Vagina (tissue), 2 donors: ENCODE measurements around the gene RPGRIP1.
"Not testable (repeated sequence)": the region's sequence is repeated elsewhere in the genome, so short reads cannot be mapped to it uniquely, and the experiment has no call there.

ENCODE experiments used
- POLR2A ChIP-seq, 2 donors: fragments of 450-650 bp; IDR thresholded peaks; one replicate each; pipeline ENCODE4 v1.6.1; 2017; ENCODE audit warnings: antibody characterized with exemption in 2 of 2, mild to moderate bottlenecking in 2 of 2, moderate library complexity in 2 of 2
- POLR2AphosphoS5 ChIP-seq, 2 donors: sonication (generic); formaldehyde crosslinking; IDR thresholded peaks; one replicate each; pipeline ENCODE4 v1.9.0; 2017; ENCODE audit warnings: antibody characterized with exemption in 2 of 2, mild to moderate bottlenecking in 2 of 2, low read depth in 1 of 2; ENCODE audit not compliant: insufficient read depth in 1 of 2
- TF ChIP-seq, protein P1 (sequence below), 3 experiments: fragments of 450-650 bp in 2 of 3; fragments of 200-600 bp in 1 of 3; sonication (generic) in 1 of 3; IDR thresholded peaks; one replicate each; pipeline ENCODE4 v1.5.1; 2017 to 2019; ENCODE audit warnings: antibody characterized with exemption in 3 of 3, mild to moderate bottlenecking in 2 of 3, moderate library complexity in 2 of 3

DNA sequence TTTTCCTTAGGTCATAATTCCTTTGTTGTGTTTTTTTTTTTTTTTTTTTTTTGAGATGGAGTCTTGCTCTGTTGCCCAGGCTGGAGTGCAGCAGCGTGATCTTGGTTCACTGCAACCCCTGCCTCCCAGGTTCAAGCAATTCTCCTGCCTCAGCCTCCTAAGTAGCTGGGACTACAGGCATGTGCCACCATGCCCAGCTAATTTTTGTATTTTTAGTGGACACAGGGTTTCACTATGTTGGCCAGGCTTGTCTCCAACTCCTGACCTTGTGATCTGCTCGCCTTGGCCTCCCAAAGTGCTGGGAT lies 22.9 kb downstream of the RPGRIP1 start:
- TF ChIP-seq, protein P1, sequence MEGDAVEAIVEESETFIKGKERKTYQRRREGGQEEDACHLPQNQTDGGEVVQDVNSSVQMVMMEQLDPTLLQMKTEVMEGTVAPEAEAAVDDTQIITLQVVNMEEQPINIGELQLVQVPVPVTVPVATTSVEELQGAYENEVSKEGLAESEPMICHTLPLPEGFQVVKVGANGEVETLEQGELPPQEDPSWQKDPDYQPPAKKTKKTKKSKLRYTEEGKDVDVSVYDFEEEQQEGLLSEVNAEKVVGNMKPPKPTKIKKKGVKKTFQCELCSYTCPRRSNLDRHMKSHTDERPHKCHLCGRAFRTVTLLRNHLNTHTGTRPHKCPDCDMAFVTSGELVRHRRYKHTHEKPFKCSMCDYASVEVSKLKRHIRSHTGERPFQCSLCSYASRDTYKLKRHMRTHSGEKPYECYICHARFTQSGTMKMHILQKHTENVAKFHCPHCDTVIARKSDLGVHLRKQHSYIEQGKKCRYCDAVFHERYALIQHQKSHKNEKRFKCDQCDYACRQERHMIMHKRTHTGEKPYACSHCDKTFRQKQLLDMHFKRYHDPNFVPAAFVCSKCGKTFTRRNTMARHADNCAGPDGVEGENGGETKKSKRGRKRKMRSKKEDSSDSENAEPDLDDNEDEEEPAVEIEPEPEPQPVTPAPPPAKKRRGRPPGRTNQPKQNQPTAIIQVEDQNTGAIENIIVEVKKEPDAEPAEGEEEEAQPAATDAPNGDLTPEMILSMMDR (IDR thresholded peaks at IDR 0.05): not testable (repeated sequence)
- not testable (repeated sequence) for TF ChIP-seq POLR2AphosphoS5 (IDR thresholded peaks at IDR 0.05; ENCODE audit: insufficient read depth in 1 of 2, low read depth in 1 of 2); POLR2A (IDR thresholded peaks at IDR 0.05)
